Choroid plexus epithelial cell (primary cell): ENCODE data around the gene ZNF614.
"Not testable (repeated sequence)": the region's sequence is repeated elsewhere in the genome, so short reads cannot be mapped to it uniquely, and the experiment has no call there.

Experiments used
- DNase-seq: peaks from one replicate; pipeline ENCODE4 v3.0.0-alpha.2; 2010; ENCODE audit warnings: low read depth
- H3K4me3 ChIP-seq: 2 replicates; pipeline ENCODE4 v1.5.1; 2011; ENCODE audit warnings: low read depth, mild to moderate bottlenecking, control low read depth, low read length, moderate library complexity
- CTCF ChIP-seq: conservative IDR thresholded peaks from 2 replicates; pipeline ENCODE4 v1.5.1; 2011; ENCODE audit warnings: low read depth, mild to moderate bottlenecking, control low read depth, inconsistent platforms, low read length, moderate library complexity

ZNF614 gene

GRCh38 chr19:52048555-52049501, 20.6 kb upstream of the ZNF614 start, which contains the start of gene ZNF432:
Gene ZNF432 (minus strand): TSS chr19:52048838. CDS start chr19:52046868, 1,970 bp downstream.
- peak within 1 kb of the TSS; percentile 81 for H3K4me3 ChIP-seq
- peak; percentile 97 for DNase-seq
- no peak for TF ChIP-seq CTCF

GRCh38 chr19:52039169-52039568, 11.0 kb upstream of the ZNF614 start:
- TF ChIP-seq CTCF = no peak
- no peak for DNase-seq
- H3K4me3 ChIP-seq = no peak overlapping the region

GRCh38 chr19:52034051-52034728, 6.0 kb upstream of the ZNF614 start:
- DNase-seq = peak; percentile 26
- no peak for TF ChIP-seq CTCF
- H3K4me3 ChIP-seq = no peak overlapping the region

- DNase-seq = no peak
These were observed 573 bp upstream of the ZNF614 start for GRCh38 chr19:52028780-52029123.

DNA sequence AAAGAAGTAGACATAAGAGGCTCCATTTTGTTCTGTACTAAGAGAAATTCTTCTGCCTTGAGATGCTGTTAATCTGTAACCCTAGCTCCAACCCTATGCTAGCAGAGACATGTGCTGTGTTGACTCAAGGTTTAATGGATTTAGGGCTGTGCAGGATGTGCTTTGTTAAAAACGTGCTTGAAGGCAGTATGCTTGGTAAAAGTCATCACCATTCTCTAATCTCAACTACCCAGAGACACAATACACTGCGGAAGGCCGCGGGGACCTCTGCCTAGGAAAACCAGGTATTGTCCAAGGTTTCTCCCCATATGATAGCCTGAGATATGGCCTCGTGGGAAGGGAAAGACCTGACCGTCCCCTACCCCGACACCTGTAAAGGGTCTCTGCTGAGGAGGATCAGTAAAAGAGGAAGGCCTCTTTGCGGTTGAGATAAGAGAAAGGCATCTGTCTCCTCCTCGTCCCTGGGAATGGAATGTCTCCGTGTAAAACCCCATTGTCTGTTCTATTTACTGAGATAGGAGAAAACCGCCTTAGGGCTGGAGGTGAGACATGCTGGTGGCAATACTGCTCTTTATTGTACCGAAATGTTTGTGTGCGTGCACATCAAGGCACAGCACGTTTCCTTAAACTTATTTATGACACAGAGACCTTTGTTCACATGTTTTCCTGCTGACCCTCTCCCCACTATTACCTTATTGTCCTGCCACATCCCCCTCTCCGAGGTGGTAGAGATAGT, 1.8 kb downstream of the ZNF614 start:
- H3K4me3 ChIP-seq, DNase-seq: not testable (repeated sequence)

More at GRCh38 chr19:52028780-52029123, 573 bp upstream of the ZNF614 start:
- no peak for TF ChIP-seq CTCF
- peak overlapping the region; percentile 96 for H3K4me3 ChIP-seq

GRCh38 chr19:52024478-52024877, 3.7 kb downstream of the ZNF614 start:
- DNase-seq, H3K4me3 ChIP-seq: not testable (repeated sequence)

- H3K4me3 ChIP-seq = no peak overlapping the region
- no peak for DNase-seq
- TF ChIP-seq CTCF = no peak
These were observed 6.0 kb downstream of the ZNF614 start for GRCh38 chr19:52022193-52022592.
